K562 (cell line): ENCODE measurements around the gene S100A8. TPM values are rescaled to one million over a fixed set of nuclear protein-coding genes. Genes with fewer than 3 reads are reported as not detected.

Source experiments
- ATAC-seq: fragments of 200-7000 bp; cut with Tn5 transposase; 3 replicates; pipeline ENCODE4 v1.9.1; 2020; ENCODE audit warnings: moderate library complexity
- BruUV-seq: library from RNA; stranded (reverse); fragments of 400-500 nt; replicated peaks from 2 replicates; lab custom pipeline; 2021; lab: Mats Ljungman, UMichigan
- CTCF ChIA-PET: fragments of 300-600 bp; formaldehyde crosslinking; extraction: SDS; loops from one replicate; lab custom pipeline; 2021; ENCODE audit warnings: low intra/inter-chr PET ratio; lab: Yijun Ruan, JAX
- POLR2A ChIA-PET: fragments of 300-600, 350-650 bp; sonication (Branson Sonifier 250); formaldehyde crosslinking; extraction: SDS; loops from one replicate; lab custom pipeline; 2021; ENCODE audit warnings: antibody characterized with exemption, inconsistent platforms; lab: Yijun Ruan, JAX
- DNase-seq, 4 experiments: peaks; one replicate each; pipeline versions ENCODE4 v3.0.0 to v3.0.0-alpha.2; 2011 to 2018; ENCODE audit warnings: low spot score in 3 of 4, mixed read lengths in 3 of 4; ENCODE audit errors: extremely low read depth in 1 of 4
- FAIRE-seq: peaks from 2 replicates; lab custom pipeline; 2011; peaks lifted over from hg19 to GRCh38; lab: Jason Lieb, UNC
- H2AFZ ChIP-seq: 2 replicates; pipeline ENCODE4 v1.6.0; 2011; ENCODE audit warnings: low read depth, low read length, control low read depth, inconsistent platforms
- H3K27ac ChIP-seq: fragments of 200-600 bp; 3 replicates; pipeline ENCODE4 v1.8.0; 2011; ENCODE audit warnings: low read depth, mild to moderate bottlenecking, control low read depth, inconsistent platforms, low read length, moderate library complexity, mixed read lengths; ENCODE audit errors: extremely low read depth
- H3K27me3 ChIP-seq, 2 experiments: fragments of 300-600 bp in 1 of 2; 2 replicates in 1 of 2; 3 replicates in 1 of 2; pipeline versions ENCODE4 v1.6.0 to v1.8.0; 2011; ENCODE audit warnings: inconsistent platforms in 2 of 2, low read length in 2 of 2, mild to moderate bottlenecking in 1 of 2, mixed read lengths in 1 of 2, moderate library complexity in 1 of 2; ENCODE audit not compliant: control insufficient read depth in 2 of 2, insufficient read depth in 2 of 2
- H3K36me3 ChIP-seq: fragments of 300-600 bp; 3 replicates; pipeline ENCODE4 v1.8.0; 2011; ENCODE audit warnings: mild to moderate bottlenecking, low read length, inconsistent platforms; ENCODE audit not compliant: control insufficient read depth, insufficient read depth
- H3K4me1 ChIP-seq, 2 experiments: fragments of 200-600 bp in 1 of 2; replicated peaks in 1 of 2; 2 replicates in 1 of 2; 3 replicates in 1 of 2; pipeline versions ENCODE4 v1.5.1 to v1.8.0; 2011; ENCODE audit warnings: inconsistent platforms in 2 of 2, low read length in 2 of 2, mild to moderate bottlenecking in 1 of 2, mixed read lengths in 1 of 2, moderate library complexity in 1 of 2; ENCODE audit not compliant: control insufficient read depth in 2 of 2, insufficient read depth in 2 of 2
- H3K4me2 ChIP-seq: 2 replicates; pipeline ENCODE4 v1.6.1; 2011; ENCODE audit warnings: low read length, control low read depth, inconsistent platforms, mixed read lengths; ENCODE audit not compliant: insufficient read depth
- H3K4me3 ChIP-seq: fragments of 200-600 bp; sonication (generic), shearing (Covaris generic); 2 replicates; pipeline ENCODE4 v1.5.1; 2016; ENCODE audit warnings: control low read depth, inconsistent platforms
- H3K79me2 ChIP-seq: fragments of 200-600 bp; 3 replicates; pipeline ENCODE4 v1.8.0; 2011; ENCODE audit warnings: low read length, inconsistent platforms; ENCODE audit not compliant: control insufficient read depth, insufficient read depth
- H3K9ac ChIP-seq, 2 experiments: 2 replicates each; pipeline versions ENCODE4 v1.6.0 to v1.6.1; 2011; ENCODE audit warnings: low read depth in 2 of 2, low read length in 2 of 2, control low read depth in 1 of 2, inconsistent platforms in 1 of 2, mild to moderate bottlenecking in 1 of 2, mixed read lengths in 1 of 2; ENCODE audit not compliant: insufficient read depth in 1 of 2
- H3K9me1 ChIP-seq: one replicate; pipeline ENCODE4 v1.6.0; 2011; ENCODE audit warnings: inconsistent platforms, mild to moderate bottlenecking, low read length, moderate library complexity; ENCODE audit not compliant: control insufficient read depth, insufficient read depth
- H3K9me3 ChIP-seq: replicated peaks from 2 replicates; pipeline ENCODE4 v1.5.1; 2011; ENCODE audit warnings: low read depth, low read length, inconsistent platforms; ENCODE audit not compliant: control insufficient read depth, insufficient read depth
- H4K20me1 ChIP-seq: replicated peaks from 2 replicates; pipeline ENCODE4 v1.6.1; 2011; ENCODE audit warnings: low read length, inconsistent platforms, mixed read lengths; ENCODE audit not compliant: control insufficient read depth, insufficient read depth
- ARID4B ChIP-seq: sonication (generic); formaldehyde crosslinking; IDR thresholded peaks from 2 replicates; pipeline ENCODE4 v1.8.0; 2022; ENCODE audit warnings: mild to moderate bottlenecking, missing genetic modification reagents
- GABPB1 ChIP-seq: sonication (generic); formaldehyde crosslinking; IDR thresholded peaks from 2 replicates; pipeline ENCODE4 v1.8.0; 2022; ENCODE audit warnings: mild to moderate bottlenecking, missing genetic modification reagents
- NFRKB ChIP-seq: fragments of 450-650 bp; IDR thresholded peaks from 2 replicates; pipeline ENCODE4 v1.6.1; 2016; ENCODE audit warnings: low read depth
- PHF21A ChIP-seq: fragments of 450-650 bp; IDR thresholded peaks from 2 replicates; pipeline ENCODE4 v1.6.1; 2017; ENCODE audit warnings: low read depth, borderline replicate concordance
- ZBTB8A ChIP-seq: fragments of 450-650 bp; IDR thresholded peaks from 2 replicates; pipeline ENCODE4 v1.6.1; 2018; ENCODE audit warnings: mild to moderate bottlenecking, moderate library complexity; ENCODE audit not compliant: partially characterized antibody
- ZNF217 ChIP-seq: sonication (generic); formaldehyde crosslinking; IDR thresholded peaks from 2 replicates; pipeline ENCODE4 v1.8.0; 2022; ENCODE audit warnings: mild to moderate bottlenecking, missing genetic modification reagents
- ZNF311 ChIP-seq: fragments of 250-450 bp; sonication (Bioruptor Pico); IDR thresholded peaks from 2 replicates; pipeline ENCODE4 v1.4.0; 2020; ENCODE audit warnings: mild to moderate bottlenecking, moderate library complexity
- ZNF561 ChIP-seq: fragments of 450-650 bp; formaldehyde crosslinking; conservative IDR thresholded peaks from 2 replicates; pipeline ENCODE4 v1.4.0; 2020; ENCODE audit warnings: mild to moderate bottlenecking, moderate library complexity
- WGBS: fragments of 100-300 bp; shearing (Covaris generic); methylation state at CpG from one replicate; pipeline ENCODE4 v1.1.6; 2016; ENCODE audit warnings: low coverage, mixed read lengths; ENCODE audit not compliant: insufficient coverage; ENCODE audit errors: missing lambda C conversion rate; 5-methylcytosine and 5-hydroxymethylcytosine counted together
- in situ Hi-C: fragments of 300-500 bp; cut with MboI; formaldehyde crosslinking; loops from 4 replicates; pipeline ENCODE4 v1.15.0; 2018; ENCODE audit warnings: inconsistent platforms, mixed read lengths
- intact Hi-C: fragments of 100-400 bp; cut with micrococcal nuclease; formaldehyde crosslinking; loops from 2 replicates; pipeline ENCODE4 v1.14.2; 2022
- polyA plus RNA-seq, 8 experiments: library from polyadenylated mRNA; depleted of rRNA in 4 of 8; stranded (reverse) in 5 of 8; unstranded in 3 of 8; fragments of >200 nt; fragmentation: Nextera tagmentation in 2 of 8; fragmentation: Illumina TruSeq in 1 of 8; extraction: Ambion mirVana in 2 of 8; extraction: Trizol in 1 of 8; gene quantifications; 2 replicates each; pipeline versions ENCODE4 v1.2.1 to v1.2.3, GENCODE V29; 2011 to 2014; ENCODE audit warnings: inconsistent platforms in 1 of 8, missing spikeins in 1 of 8
- total RNA-seq, 7 experiments: library from RNA; depleted of rRNA in 6 of 7; stranded (reverse); fragments of >200 nt in 6 of 7; fragmentation: Illumina TruSeq in 2 of 7; extraction: Trizol in 2 of 7; gene quantifications; 2 replicates each; pipeline versions ENCODE4 v1.2.1 to v1.2.3, GENCODE V29; 2011 to 2021; ENCODE audit warnings: low replicate concordance in 1 of 7
- TF ChIP-seq, protein P1 (sequence below): fragments of 250-450 bp; sonication (Bioruptor Pico); IDR thresholded peaks from 2 replicates; pipeline ENCODE4 v1.4.0; 2020; ENCODE audit warnings: borderline replicate concordance

Gene S100A8
- total and polyA plus RNA-seq, 9 of the 15 experiments (the other 6 are each of a cell fraction or from before 2014, with no cell fraction given), result 0.15 to 0.60 TPM; not detected in 7

DNA sequence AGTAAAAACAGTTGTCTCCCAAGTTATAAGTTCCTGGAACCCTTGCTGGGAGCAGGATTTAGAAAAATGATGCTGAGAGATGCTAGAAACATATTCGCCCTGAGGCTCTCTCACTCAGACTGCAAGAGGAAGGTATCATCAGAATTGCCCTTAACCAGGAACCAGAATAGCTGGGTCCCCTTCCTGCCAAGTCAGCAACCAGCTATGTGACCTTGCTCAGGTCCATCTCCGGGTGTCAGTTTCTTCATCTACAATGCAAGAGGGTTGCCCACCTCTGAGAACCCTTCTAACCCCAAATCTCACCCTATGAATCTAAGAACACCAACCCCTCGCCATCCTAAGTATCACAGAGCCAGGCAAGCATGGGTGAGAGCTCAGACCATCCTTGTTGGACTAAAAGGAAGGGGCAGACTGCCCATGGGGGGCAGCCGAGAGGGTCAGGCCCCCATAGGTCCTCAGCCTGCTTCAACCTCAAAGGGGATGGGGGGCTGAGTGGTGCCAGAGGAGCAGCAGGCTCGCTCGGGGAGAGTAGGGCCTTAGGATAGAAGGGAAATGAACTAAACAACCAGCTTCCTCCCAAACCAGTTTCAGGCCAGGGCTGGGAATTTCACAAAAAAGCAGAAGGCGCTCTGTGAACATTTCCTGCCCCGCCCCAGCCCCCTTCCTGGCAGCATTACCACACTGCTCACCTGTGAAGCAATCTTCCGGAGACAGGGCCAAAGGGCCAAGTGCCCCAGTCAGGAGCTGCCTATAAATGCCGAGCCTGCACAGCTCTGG, 33.6 kb downstream of the S100A8 start:
- ChIA-PET POLR2A (interaction anchor here (0.6 to 1.4 kb wide), 5 partner anchors 10 to 257 kb away, joined by 3 to 4 read pairs (median 3); no protein-coding TSS in a partner anchor), CTCF (interaction anchor here (0.7 to 2.0 kb wide), 2 partner anchors 138 to 968 kb away, joined by 4 to 13 read pairs; no protein-coding TSS in a partner anchor)
- H3K9ac ChIP-seq, result no peak overlapping the region
- H3K4me3 ChIP-seq, result no peak overlapping the region
- peaks cover 0 to 5% of the 10 kb centered on the region in 2 experiments; a peak in 1 of 5 replicates for H3K4me1 ChIP-seq
- H3K36me3 ChIP-seq, result no peaks in the 10 kb centered on the region
- peaks cover 3% of the 10 kb centered on the region; the same call in 1 of the 2 replicates for H4K20me1 ChIP-seq
- TF ChIP-seq ZNF311 (CRISPR knock-in tag), result no peak
- no peak for TF ChIP-seq GABPB1 (CRISPR knock-in tag)
- no peak for TF ChIP-seq NFRKB
- TF ChIP-seq, protein P1, sequence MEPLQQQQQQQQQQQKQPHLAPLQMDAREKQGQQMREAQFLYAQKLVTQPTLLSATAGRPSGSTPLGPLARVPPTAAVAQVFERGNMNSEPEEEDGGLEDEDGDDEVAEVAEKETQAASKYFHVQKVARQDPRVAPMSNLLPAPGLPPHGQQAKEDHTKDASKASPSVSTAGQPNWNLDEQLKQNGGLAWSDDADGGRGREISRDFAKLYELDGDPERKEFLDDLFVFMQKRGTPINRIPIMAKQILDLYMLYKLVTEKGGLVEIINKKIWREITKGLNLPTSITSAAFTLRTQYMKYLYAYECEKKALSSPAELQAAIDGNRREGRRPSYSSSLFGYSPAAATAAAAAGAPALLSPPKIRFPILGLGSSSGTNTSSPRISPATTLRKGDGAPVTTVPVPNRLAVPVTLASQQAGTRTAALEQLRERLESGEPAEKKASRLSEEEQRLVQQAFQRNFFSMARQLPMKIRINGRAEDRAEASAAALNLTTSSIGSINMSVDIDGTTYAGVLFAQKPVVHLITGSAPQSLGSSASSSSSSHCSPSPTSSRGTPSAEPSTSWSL (CRISPR knock-in tag), result no peak
- no peak for TF ChIP-seq PHF21A
- no peak for TF ChIP-seq ZBTB8A
- TF ChIP-seq ZNF217 (CRISPR knock-in tag), result no peak
- no peak for TF ChIP-seq ZNF561 (CRISPR knock-in tag)
- no peak for TF ChIP-seq ARID4B (CRISPR knock-in tag)
- no peaks in the 10 kb centered on the region for H3K79me2 ChIP-seq
- 3% methylated on average over 10 of the region's 10 CpGs for WGBS
- no peak overlapping the region for H3K4me2 ChIP-seq
- intact Hi-C loops, result loop anchor here (10.0 kb wide), 2 partner anchors 408 to 628 kb away; partner anchors contain the start of gene RAB13
- FAIRE-seq (no peak), ATAC-seq (no peak), DNase-seq (no peak)
- H3K9me1 ChIP-seq, result no peaks in the 10 kb centered on the region
- in situ Hi-C loops, result loop anchor here (10.0 kb wide), 1 partner anchor 398 kb away; no protein-coding TSS in a partner anchor
- no peak overlapping the region for H3K27ac ChIP-seq
- H2AFZ ChIP-seq, result no peak overlapping the region
- BruUV-seq, result no TSS peak
- no peaks in the 10 kb centered on the region for H3K9me3 ChIP-seq
- peaks cover 4 to 41% of the 10 kb centered on the region in 2 experiments; a peak in 4 of 5 replicates for H3K27me3 ChIP-seq
